Islet of Langerhans (tissue), 1 donor: ENCODE data around the gene CCR1.
"Not testable (repeated sequence)": the region's sequence is repeated elsewhere in the genome, so short reads cannot be mapped to it uniquely, and the experiment has no call there.

Experiments used
- FAIRE-seq: peaks from one replicate; lab custom pipeline; 2011; peaks lifted over from hg19 to GRCh38; lab: Jason Lieb, UNC

Gene CCR1

GRCh38 chr3:46209746-46210470 lies 1.8 kb upstream of the CCR1 start:
- FAIRE-seq: no peak

- FAIRE-seq: no peak
These were observed 940 bp upstream of the CCR1 start for GRCh38 chr3:46209053-46209452.

- not testable (repeated sequence) for FAIRE-seq
These were observed 599 bp downstream of the CCR1 start for GRCh38 chr3:46207514-46207913.

GRCh38 chr3:46206282-46207015 lies 1.7 kb downstream of the CCR1 start:
- no peak for FAIRE-seq

GRCh38 chr3:46205286-46205960 lies 2.7 kb downstream of the CCR1 start:
- no peak for FAIRE-seq

GRCh38 chr3:46203681-46204080 lies 4.4 kb downstream of the CCR1 start:
- no peak for FAIRE-seq

- no peak for FAIRE-seq
These were observed 5.6 kb downstream of the CCR1 start for GRCh38 chr3:46202535-46202934.

GRCh38 chr3:46200790-46201189 lies 7.3 kb downstream of the CCR1 start:
- no peak for FAIRE-seq

- FAIRE-seq: no peak
These were observed 7.9 kb downstream of the CCR1 start for GRCh38 chr3:46200211-46200610.

GRCh38 chr3:46196261-46196957 lies 11.7 kb downstream of the CCR1 start:
- FAIRE-seq: no peak

- no peak for FAIRE-seq
These were observed 13.1 kb downstream of the CCR1 start for GRCh38 chr3:46194868-46195553.

GRCh38 chr3:46193436-46193835 lies 14.7 kb downstream of the CCR1 start:
- FAIRE-seq: no peak

GRCh38 chr3:46192939-46193338 lies 15.2 kb downstream of the CCR1 start:
- FAIRE-seq: no peak

- FAIRE-seq: no peak
These were observed 16.4 kb downstream of the CCR1 start for GRCh38 chr3:46191730-46192129.

GRCh38 chr3:46188708-46189107 lies 19.4 kb downstream of the CCR1 start:
- no peak for FAIRE-seq

GRCh38 chr3:46187876-46188275 lies 20.2 kb downstream of the CCR1 start:
- no peak for FAIRE-seq

- no peak for FAIRE-seq
These were observed 20.8 kb downstream of the CCR1 start for GRCh38 chr3:46187341-46187700.

- FAIRE-seq: no peak
These were observed 21.4 kb downstream of the CCR1 start for GRCh38 chr3:46186471-46187340.

- FAIRE-seq: no peak
These were observed 23.6 kb downstream of the CCR1 start for GRCh38 chr3:46184469-46184868.

GRCh38 chr3:46183330-46183729 lies 24.8 kb downstream of the CCR1 start:
- FAIRE-seq: no peak
